ENCODE results near the gene MAP2K7.
A peak's percentile ranks its signal among the peaks of the same experiment; 100 is the strongest.

The MAP2K7 gene

GRCh38 chr19:7934766-7935165 lies 31.1 kb downstream of the MAP2K7 start:
- H3K4me3 ChIP-seq (ENCODE audit: low read depth, low read length), result no peak overlapping the region
- TF ChIP-seq CTCF (IDR thresholded peaks at IDR 0.05; ENCODE audit: control insufficient read depth, extremely low read depth, insufficient read depth), result no peak
- DNase-seq (ENCODE audit: low read depth), result no peak

- no peak overlapping the region for H3K4me3 ChIP-seq (ENCODE audit: low read depth, low read length)
- DNase-seq (ENCODE audit: low read depth), result no peak
- no peak for TF ChIP-seq CTCF (IDR thresholded peaks at IDR 0.05; ENCODE audit: control insufficient read depth, extremely low read depth, insufficient read depth)
Observed at GRCh38 chr19:7940841-7941240, 37.2 kb downstream of the MAP2K7 start.

GRCh38 chr19:7941895-7942596 lies 38.4 kb downstream of the MAP2K7 start:
- peak overlapping the region; percentile 85 for H3K4me3 ChIP-seq (ENCODE audit: low read depth, low read length)
- DNase-seq (ENCODE audit: low read depth), result no peak
- no peak for TF ChIP-seq CTCF (IDR thresholded peaks at IDR 0.05; ENCODE audit: control insufficient read depth, extremely low read depth, insufficient read depth)

- no peak for TF ChIP-seq CTCF (IDR thresholded peaks at IDR 0.05; ENCODE audit: control insufficient read depth, extremely low read depth, insufficient read depth)
- peak overlapping the region; percentile 85 for H3K4me3 ChIP-seq (ENCODE audit: low read depth, low read length)
- no peak for DNase-seq (ENCODE audit: low read depth)
Observed at GRCh38 chr19:7942981-7943443, 39.3 kb downstream of the MAP2K7 start.

- no peak for TF ChIP-seq CTCF (IDR thresholded peaks at IDR 0.05; ENCODE audit: control insufficient read depth, extremely low read depth, insufficient read depth)
- peak within 1 kb of the TSS; percentile 85 for H3K4me3 ChIP-seq (ENCODE audit: low read depth, low read length)
- DNase-seq (ENCODE audit: low read depth), result peak; percentile 99
Observed at GRCh38 chr19:7943444-7944176, 39.9 kb downstream of the MAP2K7 start, which contains the start of gene TIMM44. Gene TIMM44 (minus strand): TSS chr19:7943666. CDS start chr19:7943651, 15 bp downstream.

GRCh38 chr19:7944177-7944761 lies 40.6 kb downstream of the MAP2K7 start:
- peak; percentile 79 for TF ChIP-seq CTCF (IDR thresholded peaks at IDR 0.05; ENCODE audit: control insufficient read depth, extremely low read depth, insufficient read depth)
- peak; percentile 84 for DNase-seq (ENCODE audit: low read depth)
- H3K4me3 ChIP-seq (ENCODE audit: low read depth, low read length), result peak overlapping the region; percentile 85
